ENCODE results near the gene POMGNT1.
A peak's percentile ranks its signal among the peaks of the same experiment; 100 is the strongest.
"Not testable (repeated sequence)": the region's sequence is repeated elsewhere in the genome, so short reads cannot be mapped to it uniquely, and the experiment has no call there.

POMGNT1 gene

DNA sequence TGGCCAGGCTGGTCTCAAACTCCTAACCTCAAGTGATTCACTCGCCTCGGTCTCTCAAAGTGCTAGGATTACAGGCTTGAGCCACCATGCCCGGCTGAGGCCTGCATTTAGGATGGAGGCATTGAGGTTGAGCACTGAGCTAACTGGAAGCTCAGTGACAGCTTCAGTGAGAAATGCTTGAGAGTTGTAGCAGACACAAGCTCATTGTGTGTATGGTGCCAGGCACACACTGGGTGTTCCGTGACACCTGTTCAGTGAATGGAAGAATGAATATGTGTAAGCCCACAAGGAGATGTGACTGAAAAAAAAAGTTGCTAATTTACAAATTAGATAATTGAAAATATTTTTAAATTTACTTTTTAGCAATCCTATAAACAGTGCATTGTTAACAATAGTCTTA lies 26.7 kb upstream of the POMGNT1 start:
- no peak overlapping the region for H2BK15ac ChIP-seq (ENCODE audit: low read depth, poor library complexity, severe bottlenecking)
- no peaks in the 10 kb centered on the region for H3K27me3 ChIP-seq (ENCODE audit: control insufficient read depth in 1 of 2, insufficient read depth in 1 of 2, low read length in 2 of 2)
- no peak overlapping the region for H2BK5ac ChIP-seq (ENCODE audit: low read depth, low read length, poor library complexity, severe bottlenecking)
- no peak overlapping the region for H3K4ac ChIP-seq (ENCODE audit: low read depth in 1 of 2, low read length in 2 of 2)
- H3K36me3 ChIP-seq (ENCODE audit: control insufficient read depth in 1 of 2, insufficient read depth in 2 of 2, low read depth in 1 of 2, low read length in 2 of 2) = peaks cover under 1 to 4% of the 10 kb centered on the region in 2 experiments
- WGBS = 97% methylated on average over 3 of the region's 4 CpGs
- no peak overlapping the region for H2BK12ac ChIP-seq (ENCODE audit: low read length in 2 of 2)
- no peaks in the 10 kb centered on the region for H3K9me3 ChIP-seq (ENCODE audit: control insufficient read depth, low read length)
- no peak for DNase-seq
- no peak overlapping the region for H2BK120ac ChIP-seq (ENCODE audit: low read depth, low read length)
- H3K4me3 ChIP-seq (ENCODE audit: insufficient read depth in 1 of 2, low read depth in 1 of 2, low read length in 2 of 2) = no peak overlapping the region
- no peak overlapping the region for H3K4me2 ChIP-seq (ENCODE audit: low read length, poor library complexity, severe bottlenecking)
- no peak overlapping the region for H4K8ac ChIP-seq (ENCODE audit: low read length)
- no peak overlapping the region for H4K91ac ChIP-seq (ENCODE audit: low read length)
- H3K18ac ChIP-seq (ENCODE audit: low read depth in 1 of 2, low read length in 2 of 2) = no peak overlapping the region
- no peak overlapping the region for H3K9ac ChIP-seq (ENCODE audit: low read length)
- H3K79me1 ChIP-seq (replicated peaks; ENCODE audit: low read length, poor library complexity, severe bottlenecking) = no peaks in the 10 kb centered on the region
- no peak overlapping the region for H2AK5ac ChIP-seq (ENCODE audit: low read length, severe bottlenecking)
- no peak overlapping the region for H2AFZ ChIP-seq (ENCODE audit: low read depth, low read length)
- H3K27ac ChIP-seq (ENCODE audit: low read length, poor library complexity, severe bottlenecking) = no peak overlapping the region
- H3K4me1 ChIP-seq (ENCODE audit: control insufficient read depth, insufficient read depth, low read depth, low read length) = peaks cover 6% of the 10 kb centered on the region
- no peak overlapping the region for H3K23ac ChIP-seq (ENCODE audit: low read length in 2 of 2)
- H3K14ac ChIP-seq (ENCODE audit: low read length in 2 of 2) = no peak overlapping the region

DNA sequence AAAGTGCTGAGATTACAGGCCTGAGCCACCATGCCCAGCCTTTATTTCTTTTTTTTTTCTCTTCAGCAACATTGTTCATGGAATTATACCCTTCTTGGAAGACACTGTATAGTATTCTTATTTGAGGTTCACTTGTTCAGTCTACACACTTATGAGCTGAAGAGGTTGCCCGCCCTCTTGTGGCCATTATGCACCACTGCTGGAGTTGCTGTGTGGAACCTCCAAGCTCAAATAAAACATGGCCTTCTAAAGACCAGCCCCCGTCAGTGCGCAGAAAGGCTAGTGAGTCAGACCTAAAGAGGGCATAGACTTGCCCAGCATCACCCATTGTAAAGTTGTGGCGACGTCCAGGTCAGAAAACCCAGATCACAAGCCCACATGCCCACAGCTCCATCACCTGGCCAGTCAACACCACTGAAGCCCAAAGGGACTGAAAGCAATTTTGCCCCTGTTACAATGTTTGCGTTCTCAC lies 25.3 kb upstream of the POMGNT1 start:
- H3K23ac ChIP-seq (ENCODE audit: low read length in 2 of 2) = no peak overlapping the region
- peak overlapping the region; percentile 27 for H3K9ac ChIP-seq (ENCODE audit: low read length)
- no peaks in the 10 kb centered on the region for H3K27me3 ChIP-seq (ENCODE audit: control insufficient read depth in 1 of 2, insufficient read depth in 1 of 2, low read length in 2 of 2)
- no peak overlapping the region for H3K4me2 ChIP-seq (ENCODE audit: low read length, poor library complexity, severe bottlenecking)
- H3K4me3 ChIP-seq (ENCODE audit: insufficient read depth in 1 of 2, low read depth in 1 of 2, low read length in 2 of 2) = no peak overlapping the region
- H2BK5ac ChIP-seq (ENCODE audit: low read depth, low read length, poor library complexity, severe bottlenecking) = no peak overlapping the region
- H3K9me3 ChIP-seq (ENCODE audit: control insufficient read depth, low read length) = no peaks in the 10 kb centered on the region
- H3K14ac ChIP-seq (ENCODE audit: low read length in 2 of 2) = no peak overlapping the region
- no peaks in the 10 kb centered on the region for H3K79me1 ChIP-seq (replicated peaks; ENCODE audit: low read length, poor library complexity, severe bottlenecking)
- H2BK120ac ChIP-seq (ENCODE audit: low read depth, low read length) = no peak overlapping the region
- H3K4me1 ChIP-seq (ENCODE audit: control insufficient read depth, insufficient read depth, low read depth, low read length) = peaks cover 9% of the 10 kb centered on the region
- WGBS = 12% methylated on average over 6 of the region's 6 CpGs
- peak overlapping the region; percentile 12 for H4K8ac ChIP-seq (ENCODE audit: low read length)
- H2BK12ac ChIP-seq (ENCODE audit: low read length in 2 of 2) = no peak overlapping the region
- no peak overlapping the region for H4K91ac ChIP-seq (ENCODE audit: low read length)
- no peak overlapping the region for H2BK15ac ChIP-seq (ENCODE audit: low read depth, poor library complexity, severe bottlenecking)
- H2AK5ac ChIP-seq (ENCODE audit: low read length, severe bottlenecking) = no peak overlapping the region
- H2AFZ ChIP-seq (ENCODE audit: low read depth, low read length) = no peak overlapping the region
- H3K36me3 ChIP-seq (ENCODE audit: control insufficient read depth in 1 of 2, insufficient read depth in 2 of 2, low read depth in 1 of 2, low read length in 2 of 2) = peaks cover 4 to 6% of the 10 kb centered on the region in 2 experiments
- H3K27ac ChIP-seq (ENCODE audit: low read length, poor library complexity, severe bottlenecking) = no peak overlapping the region
- no peak overlapping the region for H3K4ac ChIP-seq (ENCODE audit: low read depth in 1 of 2, low read length in 2 of 2)
- peak; percentile 88 for DNase-seq
- no peak overlapping the region for H3K18ac ChIP-seq (ENCODE audit: low read depth in 1 of 2, low read length in 2 of 2)

DNA sequence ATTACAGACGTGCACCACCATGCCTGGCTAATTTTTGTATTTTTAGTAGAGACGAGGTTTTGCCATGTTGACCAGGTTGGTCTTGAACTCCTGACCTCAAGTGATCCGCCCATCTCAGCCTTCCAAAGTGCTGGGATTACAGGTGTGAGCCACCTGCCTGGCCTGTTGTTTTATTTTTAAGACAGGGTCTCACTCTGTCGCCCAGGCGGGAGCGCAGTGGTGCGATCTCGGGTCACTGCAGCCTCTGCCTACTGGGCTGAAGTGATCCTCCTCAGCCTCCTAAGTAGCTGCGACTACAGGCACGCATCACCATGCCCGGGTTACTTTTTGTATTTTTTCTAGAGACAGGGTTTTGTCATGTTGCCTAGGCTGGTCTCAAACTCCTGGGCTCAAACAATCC lies 24.8 kb upstream of the POMGNT1 start:
- not testable (repeated sequence) for H3K9ac ChIP-seq (ENCODE audit: low read length); H3K4me3 ChIP-seq (ENCODE audit: insufficient read depth in 1 of 2, low read depth in 1 of 2, low read length in 2 of 2); H3K9me3 ChIP-seq (ENCODE audit: control insufficient read depth, low read length); H3K27me3 ChIP-seq (ENCODE audit: control insufficient read depth in 1 of 2, insufficient read depth in 1 of 2, low read length in 2 of 2); H3K4me1 ChIP-seq (ENCODE audit: control insufficient read depth, insufficient read depth, low read depth, low read length); H2BK12ac ChIP-seq (ENCODE audit: low read length in 2 of 2); H4K8ac ChIP-seq (ENCODE audit: low read length); H2BK15ac ChIP-seq (ENCODE audit: low read depth, poor library complexity, severe bottlenecking); H2AK5ac ChIP-seq (ENCODE audit: low read length, severe bottlenecking); DNase-seq; H3K27ac ChIP-seq (ENCODE audit: low read length, poor library complexity, severe bottlenecking); H3K23ac ChIP-seq (ENCODE audit: low read length in 2 of 2); H3K4ac ChIP-seq (ENCODE audit: low read depth in 1 of 2, low read length in 2 of 2); H2BK5ac ChIP-seq (ENCODE audit: low read depth, low read length, poor library complexity, severe bottlenecking); H2BK120ac ChIP-seq (ENCODE audit: low read depth, low read length); H3K79me1 ChIP-seq (replicated peaks; ENCODE audit: low read length, poor library complexity, severe bottlenecking); H3K4me2 ChIP-seq (ENCODE audit: low read length, poor library complexity, severe bottlenecking); H3K36me3 ChIP-seq (ENCODE audit: control insufficient read depth in 1 of 2, insufficient read depth in 2 of 2, low read depth in 1 of 2, low read length in 2 of 2); H4K91ac ChIP-seq (ENCODE audit: low read length); H3K14ac ChIP-seq (ENCODE audit: low read length in 2 of 2); H3K18ac ChIP-seq (ENCODE audit: low read depth in 1 of 2, low read length in 2 of 2); H2AFZ ChIP-seq (ENCODE audit: low read depth, low read length)
- 77% methylated on average over 11 of the region's 11 CpGs for WGBS

DNA sequence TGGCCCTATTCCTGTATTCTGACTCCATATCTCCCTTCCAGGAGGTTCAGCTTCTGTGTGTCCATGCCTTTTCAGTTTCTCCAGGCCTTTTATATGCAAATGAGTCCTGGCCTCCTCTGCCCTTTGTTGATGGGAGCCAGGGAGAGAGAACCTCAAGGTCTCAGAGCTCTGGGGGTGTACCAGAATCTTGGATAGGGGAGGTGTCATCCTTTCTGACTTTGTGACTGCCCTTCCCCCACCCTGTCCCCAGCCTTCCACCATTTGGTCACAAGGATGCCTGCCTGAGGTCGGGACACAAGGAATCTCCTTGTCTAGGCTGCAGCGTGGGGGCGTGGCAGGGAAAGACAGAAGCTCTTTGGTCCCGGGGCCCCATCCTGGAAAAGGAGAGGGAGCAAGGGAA lies 23.5 kb upstream of the POMGNT1 start:
- Histone ChIP-seq H2BK120ac (ENCODE audit: low read depth, low read length) (no peak overlapping the region), H3K4me3 (ENCODE audit: insufficient read depth in 1 of 2, low read depth in 1 of 2, low read length in 2 of 2) (no peak overlapping the region), H2BK15ac (ENCODE audit: low read depth, poor library complexity, severe bottlenecking) (no peak overlapping the region), H2AK5ac (ENCODE audit: low read length, severe bottlenecking) (no peak overlapping the region), H3K27ac (ENCODE audit: low read length, poor library complexity, severe bottlenecking) (no peak overlapping the region), H3K9ac (ENCODE audit: low read length) (no peak overlapping the region), H3K4me2 (ENCODE audit: low read length, poor library complexity, severe bottlenecking) (no peak overlapping the region), H3K4ac (ENCODE audit: low read depth in 1 of 2, low read length in 2 of 2) (no peak overlapping the region), H3K79me1 (replicated peaks; ENCODE audit: low read length, poor library complexity, severe bottlenecking) (no peaks in the 10 kb centered on the region), H3K23ac (ENCODE audit: low read length in 2 of 2) (no peak overlapping the region), H4K8ac (ENCODE audit: low read length) (peak overlapping the region; percentile 59), H3K14ac (ENCODE audit: low read length in 2 of 2) (no peak overlapping the region), H3K36me3 (ENCODE audit: control insufficient read depth in 1 of 2, insufficient read depth in 2 of 2, low read depth in 1 of 2, low read length in 2 of 2) (peaks cover 4 to 6% of the 10 kb centered on the region in 2 experiments), H2AFZ (ENCODE audit: low read depth, low read length) (no peak overlapping the region), H3K18ac (ENCODE audit: low read depth in 1 of 2, low read length in 2 of 2) (no peak overlapping the region), H3K27me3 (ENCODE audit: control insufficient read depth in 1 of 2, insufficient read depth in 1 of 2, low read length in 2 of 2) (no peaks in the 10 kb centered on the region), H2BK5ac (ENCODE audit: low read depth, low read length, poor library complexity, severe bottlenecking) (no peak overlapping the region), H3K9me3 (ENCODE audit: control insufficient read depth, low read length) (no peaks in the 10 kb centered on the region), H3K4me1 (ENCODE audit: control insufficient read depth, insufficient read depth, low read depth, low read length) (peaks cover 9% of the 10 kb centered on the region), H4K91ac (ENCODE audit: low read length) (no peak overlapping the region), H2BK12ac (ENCODE audit: low read length in 2 of 2) (no peak overlapping the region)
- DNase-seq = no peak
- 13% methylated on average over 4 of the region's 4 CpGs for WGBS
